Measurements from ENCODE around the gene COX4I1. TPM values are rescaled to one million over a fixed set of nuclear protein-coding genes. Genes with fewer than 3 reads are reported as not detected.

COX4I1 gene
- total RNA-seq, 4 donors from 2014 or later: 635 to 1,115 (median 865) TPM

DNA sequence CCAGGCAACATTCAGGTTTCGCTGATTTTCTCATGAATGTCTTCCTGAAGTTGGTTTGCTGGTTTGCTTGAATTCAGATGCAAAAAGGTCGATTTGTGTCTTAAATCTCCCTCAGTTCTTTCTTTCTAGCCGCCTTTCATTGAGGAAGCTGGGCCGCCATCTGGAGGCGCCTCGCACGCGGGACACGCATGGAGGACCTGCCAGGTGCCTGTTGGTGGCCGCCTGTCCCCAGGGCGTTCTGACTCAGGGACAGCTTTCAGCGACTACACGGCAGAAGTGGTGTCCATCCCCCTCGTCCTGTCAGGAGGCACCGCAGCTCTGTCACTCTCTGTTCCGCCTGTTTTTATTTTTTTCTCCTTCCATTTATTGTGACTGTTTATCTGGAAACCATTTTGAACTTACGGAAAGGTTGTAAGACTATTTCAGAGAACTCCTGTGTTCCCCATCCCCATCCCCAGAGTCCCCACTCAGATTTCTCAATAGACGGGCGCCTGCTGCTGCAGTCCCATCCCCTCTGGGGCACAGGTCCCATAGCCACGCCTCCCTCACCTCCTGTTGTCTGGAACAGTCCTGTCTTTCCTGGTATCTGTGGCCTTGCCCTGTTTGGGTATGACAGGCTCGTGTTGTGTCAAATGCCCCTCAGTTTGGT is 33.2 kb downstream of the COX4I1 start:
- 73 to 78% methylated on average over 14 to 21 of the region's 21 CpGs for WGBS, 2 donors (ENCODE audit: low coverage in 1 of 2)
- Histone ChIP-seq H3K27me3 (peaks cover 21% of the 10 kb centered on the region), H3K4me3 (no peak overlapping the region), H3K9me3 (no peaks in the 10 kb centered on the region), H3K27ac (no peak overlapping the region), H3K4me1 (no peaks in the 10 kb centered on the region), H3K36me3 (no peaks in the 10 kb centered on the region)
- intact Hi-C loops (cut with DNase I; ENCODE audit: low total_unique reads): no loop called here
- TF ChIP-seq POLR2AphosphoS5 (IDR thresholded peaks at IDR 0.05): no peak
- no peak for TF ChIP-seq POLR2A (IDR thresholded peaks at IDR 0.05)
- no peak for TF ChIP-seq EP300 (IDR thresholded peaks at IDR 0.05; ENCODE audit: low read depth)
- TF ChIP-seq, protein P1, sequence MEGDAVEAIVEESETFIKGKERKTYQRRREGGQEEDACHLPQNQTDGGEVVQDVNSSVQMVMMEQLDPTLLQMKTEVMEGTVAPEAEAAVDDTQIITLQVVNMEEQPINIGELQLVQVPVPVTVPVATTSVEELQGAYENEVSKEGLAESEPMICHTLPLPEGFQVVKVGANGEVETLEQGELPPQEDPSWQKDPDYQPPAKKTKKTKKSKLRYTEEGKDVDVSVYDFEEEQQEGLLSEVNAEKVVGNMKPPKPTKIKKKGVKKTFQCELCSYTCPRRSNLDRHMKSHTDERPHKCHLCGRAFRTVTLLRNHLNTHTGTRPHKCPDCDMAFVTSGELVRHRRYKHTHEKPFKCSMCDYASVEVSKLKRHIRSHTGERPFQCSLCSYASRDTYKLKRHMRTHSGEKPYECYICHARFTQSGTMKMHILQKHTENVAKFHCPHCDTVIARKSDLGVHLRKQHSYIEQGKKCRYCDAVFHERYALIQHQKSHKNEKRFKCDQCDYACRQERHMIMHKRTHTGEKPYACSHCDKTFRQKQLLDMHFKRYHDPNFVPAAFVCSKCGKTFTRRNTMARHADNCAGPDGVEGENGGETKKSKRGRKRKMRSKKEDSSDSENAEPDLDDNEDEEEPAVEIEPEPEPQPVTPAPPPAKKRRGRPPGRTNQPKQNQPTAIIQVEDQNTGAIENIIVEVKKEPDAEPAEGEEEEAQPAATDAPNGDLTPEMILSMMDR (IDR thresholded peaks at IDR 0.05): no peak
- in situ Hi-C loops (cut with MboI; ENCODE audit: low pct_ligation_motif_present in 1 of 4, low pct_unique_long_range_greater_than_20kb in 1 of 4, low sequenced_read_pairs in 3 of 4): no loop called here
- DNase-seq: no peak

DNA sequence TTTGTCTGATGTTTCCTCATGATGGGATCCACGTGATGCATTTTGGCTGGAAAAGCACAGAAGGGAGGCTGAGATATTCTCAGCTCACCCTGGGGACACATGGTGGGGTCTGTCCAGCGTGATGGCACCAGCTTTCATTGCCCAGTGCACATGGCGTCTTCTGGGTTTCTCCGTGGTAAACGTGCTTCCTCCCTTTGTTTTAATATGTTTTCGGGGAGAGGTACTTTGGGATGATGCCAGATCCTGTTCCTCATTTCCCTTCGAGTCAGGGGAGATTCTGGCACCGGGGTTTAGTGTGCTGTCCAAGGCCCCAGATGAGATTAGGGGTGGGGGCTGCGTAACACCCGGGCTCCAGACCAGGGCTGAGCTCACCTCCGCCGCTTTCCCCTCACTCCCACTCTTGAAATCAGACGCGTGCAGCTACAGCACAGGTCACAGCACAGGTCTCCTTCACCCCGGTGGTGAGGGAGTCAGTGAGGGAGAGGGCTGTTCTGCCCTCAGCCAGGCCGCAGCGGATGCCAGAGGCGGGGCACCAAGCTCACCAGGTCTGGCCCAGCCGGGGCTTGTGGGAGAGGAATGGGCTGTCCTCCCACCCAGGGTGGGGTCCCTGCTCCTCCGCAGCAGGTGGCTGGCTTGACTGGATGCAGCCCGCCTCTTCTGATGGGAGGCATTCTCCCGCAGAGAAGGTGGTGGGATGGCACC is 33.9 kb downstream of the COX4I1 start:
- intact Hi-C loops (cut with DNase I; ENCODE audit: low total_unique reads) (no loop called here), in situ Hi-C loops (cut with MboI; ENCODE audit: low pct_ligation_motif_present in 1 of 4, low pct_unique_long_range_greater_than_20kb in 1 of 4, low sequenced_read_pairs in 3 of 4) (no loop called here)
- H3K36me3 ChIP-seq: no peaks in the 10 kb centered on the region
- H3K27ac ChIP-seq: no peak overlapping the region
- TF ChIP-seq, protein P1 (IDR thresholded peaks at IDR 0.05): no peak
- TF ChIP-seq POLR2AphosphoS5 (IDR thresholded peaks at IDR 0.05) (no peak), POLR2A (IDR thresholded peaks at IDR 0.05) (no peak), EP300 (IDR thresholded peaks at IDR 0.05; ENCODE audit: low read depth) (no peak)
- DNase-seq: no peak
- 60 to 75% methylated on average over 1 to 16 of the region's 22 CpGs for WGBS, 2 donors (ENCODE audit: low coverage in 1 of 2)
- H3K4me1 ChIP-seq: no peaks in the 10 kb centered on the region
- no peaks in the 10 kb centered on the region for H3K9me3 ChIP-seq
- peaks cover 24% of the 10 kb centered on the region for H3K27me3 ChIP-seq
- no peak overlapping the region for H3K4me3 ChIP-seq

DNA sequence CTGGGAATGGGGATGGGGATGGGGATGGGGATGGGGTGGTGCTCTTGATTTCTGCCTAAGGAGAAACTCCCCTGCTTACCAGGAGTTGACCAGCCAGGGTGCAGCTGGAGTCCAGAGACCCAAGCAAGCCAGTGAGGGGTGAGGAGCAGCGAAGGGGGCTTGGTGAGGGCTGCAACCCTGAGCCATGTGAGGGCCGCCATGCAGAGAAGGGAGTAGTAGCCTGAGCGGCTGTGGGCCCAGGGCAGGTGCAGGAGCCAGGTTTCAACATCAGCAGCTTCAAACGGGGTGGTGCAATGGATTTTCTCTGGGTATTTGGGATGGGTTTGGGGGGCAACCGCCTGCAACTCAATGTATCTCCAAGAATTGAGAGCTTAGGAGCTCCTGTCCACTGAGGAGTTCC is 35.2 kb downstream of the COX4I1 start:
- H3K9me3 ChIP-seq: no peaks in the 10 kb centered on the region
- no peaks in the 10 kb centered on the region for H3K4me1 ChIP-seq
- in situ Hi-C loops (cut with MboI; ENCODE audit: low pct_ligation_motif_present in 1 of 4, low pct_unique_long_range_greater_than_20kb in 1 of 4, low sequenced_read_pairs in 3 of 4) (no loop called here), intact Hi-C loops (cut with DNase I; ENCODE audit: low total_unique reads) (no loop called here)
- TF ChIP-seq, protein P1 (IDR thresholded peaks at IDR 0.05): no peak
- no peak for TF ChIP-seq POLR2AphosphoS5 (IDR thresholded peaks at IDR 0.05)
- no peak for TF ChIP-seq POLR2A (IDR thresholded peaks at IDR 0.05)
- no peak for TF ChIP-seq EP300 (IDR thresholded peaks at IDR 0.05; ENCODE audit: low read depth)
- no peaks in the 10 kb centered on the region for H3K36me3 ChIP-seq
- H3K27me3 ChIP-seq: peaks cover 27% of the 10 kb centered on the region
- no peak overlapping the region for H3K4me3 ChIP-seq
- WGBS, 2 donors (ENCODE audit: low coverage in 1 of 2): 87% methylated on average over 5 of the region's 5 CpGs; no CpG with 5 or more reads in 1 of the 2 donors
- no peak for DNase-seq
- no peak overlapping the region for H3K27ac ChIP-seq

DNA sequence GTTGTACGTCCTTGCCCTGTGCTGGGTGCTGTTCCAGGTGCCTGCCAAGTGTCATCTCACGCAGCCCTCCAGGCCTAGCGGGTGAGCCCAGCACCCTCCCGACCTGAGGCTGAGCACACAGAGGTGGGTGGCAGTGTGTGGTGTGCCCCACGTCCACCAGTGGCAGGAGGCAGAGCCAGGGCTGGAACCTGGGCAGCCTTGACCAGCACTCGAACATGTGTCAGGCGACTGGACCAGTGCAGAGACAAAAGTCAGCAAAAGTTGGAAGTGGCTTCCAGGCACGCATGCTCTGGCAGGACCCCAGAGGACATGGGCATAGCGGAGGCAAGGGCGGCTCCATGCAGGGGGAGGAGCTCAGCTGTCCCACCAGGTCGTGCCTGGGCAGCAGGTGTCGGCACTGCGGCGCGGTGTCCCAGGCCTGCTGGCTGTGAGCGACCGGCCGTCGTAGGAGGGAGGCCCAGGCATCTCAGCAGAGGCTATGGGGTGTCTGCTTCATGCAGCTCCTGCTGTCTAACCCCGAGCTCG is 35.8 kb downstream of the COX4I1 start:
- WGBS, 2 donors (ENCODE audit: low coverage in 1 of 2): 82% methylated on average over 21 of the region's 21 CpGs; no CpG with 5 or more reads in 1 of the 2 donors
- Histone ChIP-seq H3K27me3 (peaks cover 27% of the 10 kb centered on the region), H3K4me3 (no peak overlapping the region), H3K4me1 (no peaks in the 10 kb centered on the region), H3K27ac (no peak overlapping the region), H3K9me3 (no peaks in the 10 kb centered on the region), H3K36me3 (no peaks in the 10 kb centered on the region)
- intact Hi-C loops (cut with DNase I; ENCODE audit: low total_unique reads): no loop called here
- TF ChIP-seq, protein P1 (IDR thresholded peaks at IDR 0.05): no peak
- TF ChIP-seq POLR2AphosphoS5 (IDR thresholded peaks at IDR 0.05) (no peak), EP300 (IDR thresholded peaks at IDR 0.05; ENCODE audit: low read depth) (no peak), POLR2A (IDR thresholded peaks at IDR 0.05) (no peak)
- DNase-seq: no peak
- in situ Hi-C loops (cut with MboI; ENCODE audit: low pct_ligation_motif_present in 1 of 4, low pct_unique_long_range_greater_than_20kb in 1 of 4, low sequenced_read_pairs in 3 of 4): no loop called here
